ENCODE measurements around the gene HSPG2. TPM values are rescaled to one million over a fixed set of nuclear protein-coding genes. Genes with fewer than 3 reads are reported as not detected.
A peak's percentile ranks its signal among the peaks of the same experiment; 100 is the strongest.

HSPG2 gene
- total and polyA plus RNA-seq, 9 of the 15 experiments (the other 6 are each of a cell fraction or from before 2014, with no cell fraction given): 0.14 to 160 (median 15.7) TPM

DNA sequence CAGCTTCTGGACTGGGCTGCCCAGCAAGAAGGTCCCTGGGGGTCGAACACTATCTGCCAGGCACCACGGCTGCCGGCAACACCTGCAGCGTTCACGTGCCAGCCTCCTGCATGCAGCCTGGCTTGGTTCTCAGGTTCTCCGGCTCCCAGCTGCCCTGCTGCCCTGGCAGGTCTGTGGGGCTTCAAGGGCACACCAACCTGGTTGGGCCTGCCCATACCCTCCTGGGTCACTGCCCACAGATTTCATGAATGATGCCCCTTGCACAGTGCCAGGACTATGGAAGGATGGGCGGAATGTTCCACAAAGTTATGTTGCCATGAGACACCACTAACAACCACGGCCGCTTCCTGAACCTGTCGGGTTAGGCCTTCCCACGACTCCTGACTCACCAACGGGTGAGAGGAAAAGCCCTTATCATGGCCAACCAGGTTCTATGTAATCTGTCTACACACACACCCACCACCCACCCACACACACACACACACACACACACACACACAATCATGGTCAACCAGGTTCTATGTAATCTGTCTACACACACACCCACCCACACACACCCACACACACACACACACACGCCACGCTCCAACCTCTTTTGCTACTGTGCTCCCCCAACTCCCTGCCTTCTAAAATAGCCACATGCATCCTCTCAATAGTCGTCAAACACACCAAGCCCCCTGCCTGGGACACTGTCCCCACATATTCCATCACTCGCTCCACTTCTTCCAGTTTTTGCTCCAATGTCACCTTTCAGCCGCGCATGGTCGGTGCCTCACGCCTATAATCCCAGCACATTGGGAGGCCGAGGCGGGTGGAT lies 32.2 kb downstream of the HSPG2 start (continued):
- TF ChIP-seq TEAD4 (IDR thresholded peaks at IDR 0.05; ENCODE audit: low read length) (peak; percentile 100), TEAD4 (CRISPR knock-in tag; IDR thresholded peaks at IDR 0.05; ENCODE audit: borderline replicate concordance) (no peak), NELFE (IDR thresholded peaks at IDR 0.05; ENCODE audit: insufficient read depth, insufficient read length) (no peak), ZNF146 (CRISPR knock-in tag; IDR thresholded peaks at IDR 0.05; ENCODE audit: unreplicated experiment) (no peak), FOXK2 (conservative IDR thresholded peaks at IDR 0.05 in 1 of 2, IDR thresholded peaks at IDR 0.05 in 1 of 2; ENCODE audit: low read depth in 2 of 2) (peak; percentile 96 to 98), MIER1 (IDR thresholded peaks at IDR 0.05; ENCODE audit: low read depth) (peak; percentile 85), NUFIP1 (IDR thresholded peaks at IDR 0.05; ENCODE audit: partially characterized antibody) (peak; percentile 96), PHF8 (IDR thresholded peaks at IDR 0.05; ENCODE audit: borderline replicate concordance, low read length) (no peak; the same call in 1 of the 2 replicates), GABPB1 (CRISPR knock-in tag; IDR thresholded peaks at IDR 0.05) (peak; percentile 89), CBX1 (IDR thresholded peaks at IDR 0.05; ENCODE audit: low read depth) (no peak; the same call in 1 of the 2 replicates), NR2C2 (CRISPR knock-in tag; IDR thresholded peaks at IDR 0.05) (peak; percentile 82; the same call in 1 of the 2 replicates), NR2C2 (tag; IDR thresholded peaks at IDR 0.05) (peak; percentile 70), HMGN3 (IDR thresholded peaks at IDR 0.05; ENCODE audit: borderline replicate concordance, extremely low read depth, insufficient read length, low read depth, low read length) (peak; percentile 98), MTF1 (CRISPR knock-in tag; IDR thresholded peaks at IDR 0.05; ENCODE audit: borderline replicate concordance) (no peak)
- TF ChIP-seq, protein P1, sequence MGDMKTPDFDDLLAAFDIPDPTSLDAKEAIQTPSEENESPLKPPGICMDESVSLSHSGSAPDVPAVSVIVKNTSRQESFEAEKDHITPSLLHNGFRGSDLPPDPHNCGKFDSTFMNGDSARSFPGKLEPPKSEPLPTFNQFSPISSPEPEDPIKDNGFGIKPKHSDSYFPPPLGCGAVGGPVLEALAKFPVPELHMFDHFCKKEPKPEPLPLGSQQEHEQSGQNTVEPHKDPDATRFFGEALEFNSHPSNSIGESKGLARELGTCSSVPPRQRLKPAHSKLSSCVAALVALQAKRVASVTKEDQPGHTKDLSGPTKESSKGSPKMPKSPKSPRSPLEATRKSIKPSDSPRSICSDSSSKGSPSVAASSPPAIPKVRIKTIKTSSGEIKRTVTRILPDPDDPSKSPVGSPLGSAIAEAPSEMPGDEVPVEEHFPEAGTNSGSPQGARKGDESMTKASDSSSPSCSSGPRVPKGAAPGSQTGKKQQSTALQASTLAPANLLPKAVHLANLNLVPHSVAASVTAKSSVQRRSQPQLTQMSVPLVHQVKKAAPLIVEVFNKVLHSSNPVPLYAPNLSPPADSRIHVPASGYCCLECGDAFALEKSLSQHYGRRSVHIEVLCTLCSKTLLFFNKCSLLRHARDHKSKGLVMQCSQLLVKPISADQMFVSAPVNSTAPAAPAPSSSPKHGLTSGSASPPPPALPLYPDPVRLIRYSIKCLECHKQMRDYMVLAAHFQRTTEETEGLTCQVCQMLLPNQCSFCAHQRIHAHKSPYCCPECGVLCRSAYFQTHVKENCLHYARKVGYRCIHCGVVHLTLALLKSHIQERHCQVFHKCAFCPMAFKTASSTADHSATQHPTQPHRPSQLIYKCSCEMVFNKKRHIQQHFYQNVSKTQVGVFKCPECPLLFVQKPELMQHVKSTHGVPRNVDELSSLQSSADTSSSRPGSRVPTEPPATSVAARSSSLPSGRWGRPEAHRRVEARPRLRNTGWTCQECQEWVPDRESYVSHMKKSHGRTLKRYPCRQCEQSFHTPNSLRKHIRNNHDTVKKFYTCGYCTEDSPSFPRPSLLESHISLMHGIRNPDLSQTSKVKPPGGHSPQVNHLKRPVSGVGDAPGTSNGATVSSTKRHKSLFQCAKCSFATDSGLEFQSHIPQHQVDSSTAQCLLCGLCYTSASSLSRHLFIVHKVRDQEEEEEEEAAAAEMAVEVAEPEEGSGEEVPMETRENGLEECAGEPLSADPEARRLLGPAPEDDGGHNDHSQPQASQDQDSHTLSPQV (IDR thresholded peaks at IDR 0.05): peak; percentile 98
- TF ChIP-seq, protein P2, sequence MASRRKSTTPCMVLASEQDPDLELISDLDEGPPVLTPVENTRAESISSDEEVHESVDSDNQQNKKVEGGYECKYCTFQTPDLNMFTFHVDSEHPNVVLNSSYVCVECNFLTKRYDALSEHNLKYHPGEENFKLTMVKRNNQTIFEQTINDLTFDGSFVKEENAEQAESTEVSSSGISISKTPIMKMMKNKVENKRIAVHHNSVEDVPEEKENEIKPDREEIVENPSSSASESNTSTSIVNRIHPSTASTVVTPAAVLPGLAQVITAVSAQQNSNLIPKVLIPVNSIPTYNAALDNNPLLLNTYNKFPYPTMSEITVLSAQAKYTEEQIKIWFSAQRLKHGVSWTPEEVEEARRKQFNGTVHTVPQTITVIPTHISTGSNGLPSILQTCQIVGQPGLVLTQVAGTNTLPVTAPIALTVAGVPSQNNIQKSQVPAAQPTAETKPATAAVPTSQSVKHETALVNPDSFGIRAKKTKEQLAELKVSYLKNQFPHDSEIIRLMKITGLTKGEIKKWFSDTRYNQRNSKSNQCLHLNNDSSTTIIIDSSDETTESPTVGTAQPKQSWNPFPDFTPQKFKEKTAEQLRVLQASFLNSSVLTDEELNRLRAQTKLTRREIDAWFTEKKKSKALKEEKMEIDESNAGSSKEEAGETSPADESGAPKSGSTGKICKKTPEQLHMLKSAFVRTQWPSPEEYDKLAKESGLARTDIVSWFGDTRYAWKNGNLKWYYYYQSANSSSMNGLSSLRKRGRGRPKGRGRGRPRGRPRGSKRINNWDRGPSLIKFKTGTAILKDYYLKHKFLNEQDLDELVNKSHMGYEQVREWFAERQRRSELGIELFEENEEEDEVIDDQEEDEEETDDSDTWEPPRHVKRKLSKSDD (conservative IDR thresholded peaks at IDR 0.05; ENCODE audit: low read length): no peak
- TF ChIP-seq, protein P3, sequence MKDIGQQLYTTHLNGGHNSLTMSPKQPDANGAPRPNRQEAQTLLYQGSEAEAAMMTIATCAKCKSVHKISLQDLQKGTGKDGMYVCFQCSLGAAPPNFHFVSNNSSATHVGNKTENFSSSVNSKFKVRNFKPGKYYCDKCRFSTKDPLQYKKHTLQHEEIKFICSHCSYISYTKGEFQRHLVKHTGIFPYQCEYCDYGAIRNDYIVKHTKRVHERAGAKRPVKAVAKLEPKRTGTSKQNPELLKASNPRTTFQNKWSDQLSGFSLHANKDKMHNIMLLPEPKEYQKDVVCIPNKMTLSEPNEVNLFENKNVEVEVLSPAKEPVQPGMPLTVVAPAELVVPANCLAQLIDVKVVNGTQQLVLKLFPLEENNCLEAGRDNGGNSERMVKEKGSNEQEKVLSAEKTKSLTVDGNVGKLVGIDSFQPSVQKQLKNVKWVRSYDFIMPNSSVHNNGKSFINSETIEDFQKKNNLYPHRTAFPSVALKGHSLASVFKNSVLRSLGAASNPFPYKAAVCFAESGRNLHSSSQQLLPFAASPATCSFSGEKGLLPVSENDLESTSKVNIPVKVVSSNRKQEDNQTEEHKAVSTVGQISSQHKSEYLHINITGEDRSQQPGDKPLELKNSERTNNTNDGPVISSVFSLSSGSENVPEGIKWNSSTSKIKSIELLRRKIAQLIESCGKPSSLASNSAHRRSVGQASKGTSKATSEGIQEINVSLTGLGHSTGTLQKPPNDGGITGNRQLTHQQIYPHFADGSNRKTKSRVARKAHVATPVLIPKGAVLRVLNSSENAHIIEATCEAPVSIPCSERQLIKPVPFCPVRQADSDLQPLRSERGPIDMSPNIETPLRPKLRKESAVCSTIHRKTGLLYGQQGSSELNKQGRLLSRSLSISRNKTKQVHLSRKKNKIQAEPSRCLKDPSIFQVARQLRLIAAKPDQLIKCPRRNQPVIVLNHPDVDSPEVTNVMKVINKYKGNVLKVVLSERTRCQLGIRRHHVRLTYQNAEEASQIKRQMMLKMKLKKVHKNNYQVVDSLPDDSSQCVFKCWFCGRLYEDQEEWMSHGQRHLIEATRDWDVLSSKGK (CRISPR knock-in tag; IDR thresholded peaks at IDR 0.05): no peak
